Loucy (cell line): ENCODE measurements around the gene GLRA1.

Experiments used
- H2AFZ ChIP-seq: fragments of 200-600 bp; sonication (generic); 2 replicates; pipeline ENCODE4 v1.6.0; 2016; ENCODE audit warnings: antibody characterized with exemption, mild to moderate bottlenecking, low read length, moderate library complexity
- H3F3A ChIP-seq: fragments of 200-600 bp; 2 replicates; pipeline ENCODE4 v1.6.0; 2016; ENCODE audit warnings: antibody characterized with exemption, low read depth, mild to moderate bottlenecking
- H3K27me3 ChIP-seq: fragments of 200-600 bp; sonication (generic); 2 replicates; pipeline ENCODE4 v1.6.1; 2014; ENCODE audit warnings: low read length, mild to moderate bottlenecking; ENCODE audit not compliant: insufficient read depth, poor library complexity, severe bottlenecking
- H3K36me3 ChIP-seq: fragments of 200-600 bp; sonication (generic); 2 replicates; pipeline ENCODE4 v1.6.1; 2016; ENCODE audit warnings: low read length; ENCODE audit not compliant: insufficient read depth
- H3K4me1 ChIP-seq: fragments of 200-600 bp; sonication (generic); 2 replicates; pipeline ENCODE4 v1.5.1; 2014; ENCODE audit warnings: low read length, mild to moderate bottlenecking; ENCODE audit not compliant: insufficient read depth, poor library complexity, severe bottlenecking
- H3K4me2 ChIP-seq: fragments of 200-600 bp; sonication (generic); 2 replicates; pipeline ENCODE4 v1.6.0; 2014; ENCODE audit warnings: antibody characterized with exemption, low read length, low read depth, mild to moderate bottlenecking; ENCODE audit not compliant: poor library complexity, severe bottlenecking
- H3K4me3 ChIP-seq: fragments of 200-600 bp; sonication (generic); 2 replicates; pipeline ENCODE4 v1.5.1; 2014; ENCODE audit warnings: low read length, mild to moderate bottlenecking, mixed read lengths; ENCODE audit not compliant: poor library complexity, severe bottlenecking
- H3K79me2 ChIP-seq: fragments of 200-600 bp; sonication (generic); 2 replicates; pipeline ENCODE4 v1.6.1; 2014; ENCODE audit warnings: low read length; ENCODE audit not compliant: insufficient read depth
- H3K9ac ChIP-seq: fragments of 200-600 bp; sonication (generic); 2 replicates; pipeline ENCODE4 v1.6.0; 2014; ENCODE audit warnings: mild to moderate bottlenecking, low read depth, low read length, moderate library complexity; ENCODE audit not compliant: poor library complexity, severe bottlenecking
- H3K9me2 ChIP-seq: fragments of 200-600 bp; sonication (generic); replicated peaks from 2 replicates; pipeline ENCODE4 v1.6.1; 2016; ENCODE audit warnings: low read depth, low read length, mixed read lengths
- H3K9me3 ChIP-seq: fragments of 200-600 bp; sonication (generic); 2 replicates; pipeline ENCODE4 v1.6.1; 2014; ENCODE audit warnings: mild to moderate bottlenecking, antibody characterized with exemption, low read length, low read depth; ENCODE audit not compliant: insufficient read depth
- H4K20me1 ChIP-seq: fragments of 200-600 bp; sonication (generic); 2 replicates; pipeline ENCODE4 v1.6.0; 2014; ENCODE audit warnings: antibody characterized with exemption, low read length, mild to moderate bottlenecking; ENCODE audit not compliant: insufficient read depth, poor library complexity, severe bottlenecking
- CTCF ChIP-seq: fragments of 200-600 bp; sonication (generic); conservative IDR thresholded peaks from 2 replicates; pipeline ENCODE4 v1.5.1; 2014; ENCODE audit warnings: mild to moderate bottlenecking, antibody characterized with exemption, low read length
- EZH2phosphoT487 ChIP-seq: fragments of 200-600 bp; IDR thresholded peaks from 2 replicates; pipeline ENCODE4 v1.6.1; 2018; ENCODE audit warnings: antibody characterized with exemption, mild to moderate bottlenecking, moderate library complexity, borderline replicate concordance

GLRA1 gene

GRCh38 chr5:151966046-151966445, 41.4 kb upstream of the GLRA1 start:
- Histone ChIP-seq H3K9me3 (no peaks in the 10 kb centered on the region), H3K9me2 (no peaks in the 10 kb centered on the region)

GRCh38 chr5:151964471-151964870, 39.8 kb upstream of the GLRA1 start:
- Histone ChIP-seq H3K4me2 (no peak overlapping the region), H4K20me1 (no peaks in the 10 kb centered on the region), H3K36me3 (no peaks in the 10 kb centered on the region), H3K4me3 (no peak overlapping the region), H3K27me3 (no peaks in the 10 kb centered on the region), H3K9me2 (no peaks in the 10 kb centered on the region), H3F3A (no peaks in the 10 kb centered on the region), H2AFZ (no peak overlapping the region), H3K9me3 (no peaks in the 10 kb centered on the region), H3K9ac (no peak overlapping the region), H3K4me1 (no peaks in the 10 kb centered on the region), H3K79me2 (no peaks in the 10 kb centered on the region)
- TF ChIP-seq EZH2phosphoT487 (no peak), CTCF (no peak)

More at GRCh38 chr5:151966046-151966445, 41.4 kb upstream of the GLRA1 start:
- no peak overlapping the region for H2AFZ ChIP-seq
- no peaks in the 10 kb centered on the region for H3F3A ChIP-seq
- no peaks in the 10 kb centered on the region for H3K36me3 ChIP-seq
- H3K4me2 ChIP-seq: no peak overlapping the region
- no peaks in the 10 kb centered on the region for H3K27me3 ChIP-seq
- TF ChIP-seq EZH2phosphoT487 (no peak), CTCF (no peak)
- H3K79me2 ChIP-seq: no peaks in the 10 kb centered on the region
- H3K9ac ChIP-seq: no peak overlapping the region
- H4K20me1 ChIP-seq: no peaks in the 10 kb centered on the region
- no peak overlapping the region for H3K4me3 ChIP-seq
- H3K4me1 ChIP-seq: no peaks in the 10 kb centered on the region

- Histone ChIP-seq H3K9me2 (no peaks in the 10 kb centered on the region), H3K4me3 (no peak overlapping the region), H3K9ac (no peak overlapping the region), H3K9me3 (no peaks in the 10 kb centered on the region), H2AFZ (no peak overlapping the region), H3F3A (no peaks in the 10 kb centered on the region), H3K4me1 (no peaks in the 10 kb centered on the region), H3K79me2 (no peaks in the 10 kb centered on the region), H3K27me3 (no peaks in the 10 kb centered on the region), H3K4me2 (no peak overlapping the region), H4K20me1 (no peaks in the 10 kb centered on the region), H3K36me3 (no peaks in the 10 kb centered on the region)
- TF ChIP-seq CTCF (no peak), EZH2phosphoT487 (no peak)
Observed at GRCh38 chr5:151961557-151961956, 36.9 kb upstream of the GLRA1 start.
